Right kidney (tissue), 1 donor: ENCODE data around the gene SLCO2A1.

Experiments used
- DNase-seq: peaks from one replicate; pipeline ENCODE4 v3.0.0-alpha.2; 2016

Gene SLCO2A1

GRCh38 chr3:134035836-134036235, 6.1 kb upstream of the SLCO2A1 start:
- no peak for DNase-seq

- DNase-seq, result no peak
These were observed 4.5 kb upstream of the SLCO2A1 start for GRCh38 chr3:134034005-134034785.

GRCh38 chr3:134033315-134033996, 3.7 kb upstream of the SLCO2A1 start:
- no peak for DNase-seq

- no peak for DNase-seq
These were observed 1.7 kb upstream of the SLCO2A1 start for GRCh38 chr3:134031348-134031915.

GRCh38 chr3:134030379-134031347, 938 bp upstream of the SLCO2A1 start:
- peak; percentile 47 for DNase-seq

GRCh38 chr3:134029256-134029733, 430 bp downstream of the SLCO2A1 start:
- DNase-seq, result peak; percentile 79

- DNase-seq, result peak; percentile 65
These were observed 1.1 kb downstream of the SLCO2A1 start for GRCh38 chr3:134028486-134029255.

GRCh38 chr3:134027631-134028030, 2.1 kb downstream of the SLCO2A1 start:
- DNase-seq, result no peak

GRCh38 chr3:134020135-134020680, 9.5 kb downstream of the SLCO2A1 start:
- no peak for DNase-seq

GRCh38 chr3:134018850-134019249, 10.9 kb downstream of the SLCO2A1 start:
- no peak for DNase-seq

- DNase-seq, result no peak
These were observed 11.3 kb downstream of the SLCO2A1 start for GRCh38 chr3:134018406-134018805.

- no peak for DNase-seq
These were observed 12.2 kb downstream of the SLCO2A1 start for GRCh38 chr3:134017490-134017889.

- no peak for DNase-seq
These were observed 15.5 kb downstream of the SLCO2A1 start for GRCh38 chr3:134014270-134014669.

GRCh38 chr3:134013280-134013679, 16.4 kb downstream of the SLCO2A1 start:
- DNase-seq, result no peak

GRCh38 chr3:134009345-134010000, 20.3 kb downstream of the SLCO2A1 start:
- no peak for DNase-seq

- no peak for DNase-seq
These were observed 21.0 kb downstream of the SLCO2A1 start for GRCh38 chr3:134008630-134009156.

- no peak for DNase-seq
These were observed 21.9 kb downstream of the SLCO2A1 start for GRCh38 chr3:134007819-134008218.

- DNase-seq, result no peak
These were observed 24.9 kb downstream of the SLCO2A1 start for GRCh38 chr3:134004841-134005240.

GRCh38 chr3:134003066-134003465, 26.7 kb downstream of the SLCO2A1 start:
- DNase-seq, result no peak

GRCh38 chr3:134002306-134002705, 27.4 kb downstream of the SLCO2A1 start:
- no peak for DNase-seq
